ENCODE results near the gene TMEM178B. TPM values are rescaled to one million over a fixed set of nuclear protein-coding genes. Genes with fewer than 3 reads are reported as not detected.
"Not testable (repeated sequence)": the region's sequence is repeated elsewhere in the genome, so short reads cannot be mapped to it uniquely, and the experiment has no call there.

Gene TMEM178B
- total RNA-seq (ENCODE audit: low replicate concordance) = 0.09 TPM in 1 of 2 replicates, not detected in the other

DNA sequence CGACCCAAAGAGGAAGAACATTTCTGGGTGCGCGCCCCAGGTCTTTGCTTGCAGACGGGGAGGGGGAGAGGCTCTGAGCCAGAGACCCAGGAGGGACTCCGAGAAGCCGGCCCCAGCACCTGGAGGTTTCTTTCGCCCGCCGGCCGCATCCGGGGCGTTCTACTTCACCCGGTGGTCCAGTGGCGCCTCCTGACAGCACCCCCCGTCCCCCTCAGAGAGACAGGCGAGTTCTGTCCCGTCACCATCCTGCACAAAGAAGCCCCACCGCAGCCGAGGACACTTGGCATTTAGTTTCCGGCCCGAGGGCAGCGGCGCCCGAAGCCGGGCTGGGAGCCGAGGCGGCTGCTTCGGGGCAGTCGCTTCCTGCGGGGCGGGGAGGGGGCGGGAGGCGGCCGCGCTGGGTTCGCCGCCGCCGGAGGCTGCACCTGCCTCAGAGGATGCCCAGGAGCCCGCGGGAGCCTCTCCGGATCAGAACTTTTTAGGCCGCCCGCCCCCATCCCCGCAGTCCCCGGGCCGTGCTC lies at the start of gene TMEM178B:
Gene TMEM178B, plus strand, starts transcription at position 424 of the 521 bp plus-strand sequence.
- peak within 1 kb of the TSS; percentile 55 for H3K4me3 ChIP-seq (ENCODE audit: low read depth, low read length)
- no peak for DNase-seq (ENCODE audit: low read depth)
- TF ChIP-seq, protein P1, sequence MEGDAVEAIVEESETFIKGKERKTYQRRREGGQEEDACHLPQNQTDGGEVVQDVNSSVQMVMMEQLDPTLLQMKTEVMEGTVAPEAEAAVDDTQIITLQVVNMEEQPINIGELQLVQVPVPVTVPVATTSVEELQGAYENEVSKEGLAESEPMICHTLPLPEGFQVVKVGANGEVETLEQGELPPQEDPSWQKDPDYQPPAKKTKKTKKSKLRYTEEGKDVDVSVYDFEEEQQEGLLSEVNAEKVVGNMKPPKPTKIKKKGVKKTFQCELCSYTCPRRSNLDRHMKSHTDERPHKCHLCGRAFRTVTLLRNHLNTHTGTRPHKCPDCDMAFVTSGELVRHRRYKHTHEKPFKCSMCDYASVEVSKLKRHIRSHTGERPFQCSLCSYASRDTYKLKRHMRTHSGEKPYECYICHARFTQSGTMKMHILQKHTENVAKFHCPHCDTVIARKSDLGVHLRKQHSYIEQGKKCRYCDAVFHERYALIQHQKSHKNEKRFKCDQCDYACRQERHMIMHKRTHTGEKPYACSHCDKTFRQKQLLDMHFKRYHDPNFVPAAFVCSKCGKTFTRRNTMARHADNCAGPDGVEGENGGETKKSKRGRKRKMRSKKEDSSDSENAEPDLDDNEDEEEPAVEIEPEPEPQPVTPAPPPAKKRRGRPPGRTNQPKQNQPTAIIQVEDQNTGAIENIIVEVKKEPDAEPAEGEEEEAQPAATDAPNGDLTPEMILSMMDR (IDR thresholded peaks at IDR 0.05; ENCODE audit: insufficient read depth, low read length) = no peak

DNA sequence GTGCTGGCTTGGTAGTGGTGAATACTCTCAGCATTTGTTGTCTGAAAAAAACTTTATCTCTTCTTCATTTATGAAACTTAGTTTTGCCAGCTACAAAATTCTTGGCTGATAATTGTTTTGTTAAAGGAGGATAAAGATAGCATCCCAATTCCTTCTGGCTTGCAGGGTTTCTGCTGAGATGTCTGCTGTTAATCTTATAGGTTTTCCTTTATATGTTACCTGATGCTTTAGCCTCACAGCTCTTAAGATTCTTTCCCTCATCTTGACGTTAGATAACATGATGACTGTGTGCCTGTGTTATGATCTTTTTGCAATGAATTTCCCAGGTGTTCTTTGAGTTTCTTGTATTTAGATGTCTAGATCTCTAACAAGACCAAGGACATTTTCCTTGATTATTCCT lies 49.2 kb upstream of the TMEM178B start:
- TF ChIP-seq, protein P1 (IDR thresholded peaks at IDR 0.05; ENCODE audit: insufficient read depth, low read length) = no peak
- no peak for DNase-seq (ENCODE audit: low read depth)
- no peak overlapping the region for H3K4me3 ChIP-seq (ENCODE audit: low read depth, low read length)

- DNase-seq (ENCODE audit: low read depth) = no peak
- TF ChIP-seq, protein P1 (IDR thresholded peaks at IDR 0.05; ENCODE audit: insufficient read depth, low read length) = no peak
- no peak overlapping the region for H3K4me3 ChIP-seq (ENCODE audit: low read depth, low read length)
Measured at GRCh38 chr7:141027043-141027442, 46.8 kb upstream of the TMEM178B start.

GRCh38 chr7:141028767-141029166 lies 45.1 kb upstream of the TMEM178B start:
- TF ChIP-seq, protein P1 (IDR thresholded peaks at IDR 0.05; ENCODE audit: insufficient read depth, low read length) = no peak
- no peak for DNase-seq (ENCODE audit: low read depth)
- no peak overlapping the region for H3K4me3 ChIP-seq (ENCODE audit: low read depth, low read length)

- DNase-seq (ENCODE audit: low read depth); H3K4me3 ChIP-seq (ENCODE audit: low read depth, low read length): not testable (repeated sequence)
Measured at GRCh38 chr7:141032539-141033323, 41.1 kb upstream of the TMEM178B start.

DNA sequence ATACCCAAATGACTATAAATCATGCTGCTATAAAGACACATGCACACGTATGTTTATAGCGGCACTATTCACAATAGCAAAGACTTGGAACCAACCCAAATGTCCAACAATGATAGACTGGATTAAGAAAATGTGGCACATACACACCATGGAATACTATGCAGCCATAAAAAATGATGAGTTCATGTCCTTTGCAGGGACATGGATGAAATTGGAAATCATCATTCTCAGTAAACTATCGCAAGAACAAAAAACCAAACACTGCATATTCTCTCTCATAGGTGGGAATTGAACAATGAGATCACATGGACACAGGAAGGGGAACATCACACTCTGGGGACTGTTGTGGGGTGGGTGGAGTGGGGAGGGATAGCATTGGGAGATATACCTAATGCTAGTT lies 35.8 kb upstream of the TMEM178B start:
- H3K4me3 ChIP-seq (ENCODE audit: low read depth, low read length); DNase-seq (ENCODE audit: low read depth): not testable (repeated sequence)

DNA sequence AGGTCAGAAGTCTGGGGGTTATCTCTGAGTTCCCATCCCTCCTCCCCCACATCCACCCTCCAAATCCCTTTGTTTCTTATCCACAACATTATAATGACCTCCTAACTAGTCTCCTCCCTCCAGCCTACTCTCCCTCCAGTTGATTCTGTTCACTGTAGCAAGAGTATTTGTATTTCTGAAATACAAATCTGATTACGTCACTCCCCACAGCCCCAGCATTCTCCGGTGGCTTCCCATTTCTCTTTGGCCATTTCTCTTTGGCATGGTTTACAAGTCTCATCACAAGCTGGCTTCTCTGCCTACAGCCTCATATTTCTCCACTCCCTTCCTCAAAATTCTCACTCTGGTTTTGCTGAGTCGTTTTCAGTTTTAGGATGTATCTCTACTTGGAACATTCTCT lies 34.5 kb upstream of the TMEM178B start:
- no peak overlapping the region for H3K4me3 ChIP-seq (ENCODE audit: low read depth, low read length)
- peak; percentile 15 for DNase-seq (ENCODE audit: low read depth)
- TF ChIP-seq, protein P1 (IDR thresholded peaks at IDR 0.05; ENCODE audit: insufficient read depth, low read length) = no peak

All from fibroblast of the aortic adventitia (primary cell).